WERI-Rb-1 (cell line): Measurements from ENCODE around the gene NMUR2.

ENCODE experiments used
- DNase-seq: peaks from one replicate; pipeline ENCODE4 v3.0.0-alpha.2; 2020
- H3K27ac ChIP-seq: fragments of 250-450 bp; sonication (Bioruptor Pico); 2 replicates; pipeline ENCODE4 v1.5.1; 2020; ENCODE audit warnings: mild to moderate bottlenecking, moderate library complexity
- H3K27me3 ChIP-seq: fragments of 250-450 bp; sonication (Bioruptor Pico); 2 replicates; pipeline ENCODE4 v1.5.1; 2021; ENCODE audit warnings: mild to moderate bottlenecking, low read depth, moderate library complexity; ENCODE audit not compliant: insufficient read depth, severe bottlenecking
- H3K36me3 ChIP-seq: fragments of 250-450 bp; sonication (Bioruptor Pico); 2 replicates; pipeline ENCODE4 v1.5.1; 2020; ENCODE audit warnings: mild to moderate bottlenecking, moderate library complexity
- H3K4me3 ChIP-seq: 2 replicates; pipeline ENCODE4 v1.5.1; 2011; ENCODE audit warnings: low read depth, mild to moderate bottlenecking, control low read depth, low read length
- H3K9me3 ChIP-seq: fragments of 250-450 bp; sonication (Bioruptor Pico); 2 replicates; pipeline ENCODE4 v1.5.1; 2021; ENCODE audit warnings: mild to moderate bottlenecking, moderate library complexity; ENCODE audit not compliant: severe bottlenecking
- CTCF ChIP-seq: IDR thresholded peaks from 2 replicates; pipeline ENCODE4 v1.5.1; 2011; ENCODE audit warnings: low read depth, mild to moderate bottlenecking, control low read depth, inconsistent platforms, low read length

Gene NMUR2

GRCh38 chr5:152425083-152425482 lies 20.0 kb upstream of the NMUR2 start:
- H3K27ac ChIP-seq = no peak overlapping the region
- no peaks in the 10 kb centered on the region for H3K27me3 ChIP-seq
- no peak for TF ChIP-seq CTCF
- H3K9me3 ChIP-seq = no peaks in the 10 kb centered on the region
- H3K4me3 ChIP-seq = no peak overlapping the region
- H3K36me3 ChIP-seq = no peaks in the 10 kb centered on the region
- no peak for DNase-seq

GRCh38 chr5:152424501-152424900 lies 19.4 kb upstream of the NMUR2 start:
- Histone ChIP-seq H3K9me3 (no peaks in the 10 kb centered on the region), H3K4me3 (no peak overlapping the region), H3K36me3 (no peaks in the 10 kb centered on the region), H3K27ac (no peak overlapping the region), H3K27me3 (no peaks in the 10 kb centered on the region)
- TF ChIP-seq CTCF = no peak
- no peak for DNase-seq

- Histone ChIP-seq H3K27me3 (peaks cover 2% of the 10 kb centered on the region), H3K4me3 (no peak overlapping the region), H3K36me3 (no peaks in the 10 kb centered on the region), H3K27ac (no peak overlapping the region), H3K9me3 (no peaks in the 10 kb centered on the region)
- no peak for TF ChIP-seq CTCF
- no peak for DNase-seq
Measured at GRCh38 chr5:152422081-152422480, 17.0 kb upstream of the NMUR2 start.

GRCh38 chr5:152412129-152412528 lies 7.0 kb upstream of the NMUR2 start:
- no peak for DNase-seq
- Histone ChIP-seq H3K36me3 (no peaks in the 10 kb centered on the region), H3K9me3 (no peaks in the 10 kb centered on the region), H3K27ac (no peak overlapping the region), H3K27me3 (no peaks in the 10 kb centered on the region), H3K4me3 (no peak overlapping the region)
- TF ChIP-seq CTCF = no peak

GRCh38 chr5:152406082-152406481 lies 1.0 kb upstream of the NMUR2 start:
- no peaks in the 10 kb centered on the region for H3K27me3 ChIP-seq
- DNase-seq = no peak
- H3K36me3 ChIP-seq = no peaks in the 10 kb centered on the region
- H3K27ac ChIP-seq = no peak overlapping the region
- no peaks in the 10 kb centered on the region for H3K9me3 ChIP-seq
- H3K4me3 ChIP-seq = no peak overlapping the region
- no peak for TF ChIP-seq CTCF

GRCh38 chr5:152404494-152404893 lies 585 bp downstream of the NMUR2 start:
- no peak for TF ChIP-seq CTCF
- no peak overlapping the region for H3K4me3 ChIP-seq
- no peaks in the 10 kb centered on the region for H3K9me3 ChIP-seq
- H3K27ac ChIP-seq = no peak overlapping the region
- no peak for DNase-seq
- peaks cover 3% of the 10 kb centered on the region for H3K27me3 ChIP-seq
- no peaks in the 10 kb centered on the region for H3K36me3 ChIP-seq
